Smooth muscle cell (in vitro differentiated cells): ENCODE results near the gene CLASP2. TPM values are rescaled to one million over a fixed set of nuclear protein-coding genes. Genes with fewer than 3 reads are reported as not detected.
"Not testable (repeated sequence)": the region's sequence is repeated elsewhere in the genome, so short reads cannot be mapped to it uniquely, and the experiment has no call there.

Source experiments
- DNase-seq: peaks from one replicate; lab custom pipeline; 2025; ENCODE audit not compliant: unreplicated experiment; lab: John Stamatoyannopoulos, UW
- H2AFZ ChIP-seq: fragments of 200-600 bp; sonication (generic); 2 replicates; pipeline ENCODE4 v1.6.0; 2016; ENCODE audit warnings: antibody characterized with exemption, low read depth, mild to moderate bottlenecking
- H3F3A ChIP-seq: fragments of 200-600 bp; sonication (generic); 2 replicates; pipeline ENCODE4 v1.6.0; 2017; ENCODE audit warnings: antibody characterized with exemption, low read depth
- H3K27ac ChIP-seq: fragments of 200-600 bp; sonication (generic); 2 replicates; pipeline ENCODE4 v1.5.1; 2016; ENCODE audit warnings: low read depth, mild to moderate bottlenecking
- H3K27me3 ChIP-seq: fragments of 200-600 bp; sonication (generic); 2 replicates; pipeline ENCODE4 v1.6.1; 2016; ENCODE audit warnings: low read depth, mild to moderate bottlenecking
- H3K36me3 ChIP-seq: fragments of 200-600 bp; sonication (generic); 2 replicates; pipeline ENCODE4 v1.5.1; 2016; ENCODE audit warnings: low read depth
- H3K4me1 ChIP-seq: fragments of 200-600 bp; sonication (generic); 2 replicates; pipeline ENCODE4 v1.5.1; 2016; ENCODE audit warnings: low read depth
- H3K4me2 ChIP-seq: fragments of 200-600 bp; sonication (generic); 2 replicates; pipeline ENCODE4 v1.6.0; 2016; ENCODE audit warnings: mild to moderate bottlenecking
- H3K4me3 ChIP-seq: fragments of 200-600 bp; sonication (generic); 2 replicates; pipeline ENCODE4 v1.5.1; 2016; ENCODE audit warnings: mild to moderate bottlenecking
- H3K79me2 ChIP-seq: fragments of 200-600 bp; sonication (generic); 2 replicates; pipeline ENCODE4 v1.6.0; 2016; ENCODE audit warnings: low read depth, mild to moderate bottlenecking
- H3K9ac ChIP-seq: fragments of 200-600 bp; sonication (generic); 2 replicates; pipeline ENCODE4 v1.6.0; 2016; ENCODE audit warnings: low read depth
- H3K9me3 ChIP-seq: fragments of 200-600 bp; sonication (generic); replicated peaks from 2 replicates; pipeline ENCODE4 v1.5.1; 2016; ENCODE audit warnings: low read depth
- H4K20me1 ChIP-seq: fragments of 200-600 bp; sonication (generic); 2 replicates; pipeline ENCODE4 v1.6.0; 2016; ENCODE audit warnings: low read depth
- CTCF ChIP-seq: fragments of 200-600 bp; sonication (generic); IDR thresholded peaks from 2 replicates; pipeline ENCODE4 v1.5.1; 2017; ENCODE audit warnings: borderline replicate concordance, mild to moderate bottlenecking, antibody characterized with exemption; ENCODE audit not compliant: insufficient read depth, poor library complexity, severe bottlenecking
- WGBS: methylation state at CpG from one replicate; pipeline ENCODE4 v1.1.7; 2016; ENCODE audit warnings: low lambda C conversion rate; 5-methylcytosine and 5-hydroxymethylcytosine counted together
- polyA plus RNA-seq: library from polyadenylated mRNA; unstranded; fragments of >200 nt; fragmentation: Nextera tagmentation; extraction: Ambion mirVana; gene quantifications from 2 replicates; pipeline ENCODE4 v1.2.1, GENCODE V29; 2016
- total RNA-seq: library from RNA; depleted of rRNA; stranded (reverse); fragments of >200 nt; gene quantifications from 2 replicates; pipeline ENCODE4 v1.2.3, GENCODE V29; 2014

Gene CLASP2
- total and polyA plus RNA-seq, 2 experiments from 2014 or later: 17.9 to 61.4 TPM

- Histone ChIP-seq H3K9me3 (no peaks in the 10 kb centered on the region), H3K4me2 (no peak overlapping the region), H3K4me3 (no peak overlapping the region), H3K27me3 (no peaks in the 10 kb centered on the region), H3K4me1 (no peaks in the 10 kb centered on the region), H3K36me3 (no peaks in the 10 kb centered on the region), H3K9ac (no peak overlapping the region), H3K27ac (no peak overlapping the region), H3K79me2 (peaks cover 20% of the 10 kb centered on the region), H2AFZ (no peak overlapping the region), H4K20me1 (no peaks in the 10 kb centered on the region), H3F3A (peaks cover 4% of the 10 kb centered on the region)
- WGBS: 65% methylated on average over 1 of the region's 1 CpG
- no peak for TF ChIP-seq CTCF
- no peak for DNase-seq
Observed at GRCh38 chr3:33687406-33688010, 30.5 kb downstream of the CLASP2 start.

GRCh38 chr3:33682770-33683169, 35.3 kb downstream of the CLASP2 start:
- Histone ChIP-seq H3K4me2 (no peak overlapping the region), H3F3A (no peaks in the 10 kb centered on the region), H3K4me1 (no peaks in the 10 kb centered on the region), H3K4me3 (no peak overlapping the region), H2AFZ (no peak overlapping the region), H3K36me3 (peaks cover 26% of the 10 kb centered on the region), H3K27ac (no peak overlapping the region), H3K9ac (no peak overlapping the region), H3K27me3 (no peaks in the 10 kb centered on the region), H4K20me1 (no peaks in the 10 kb centered on the region), H3K79me2 (no peaks in the 10 kb centered on the region), H3K9me3 (no peaks in the 10 kb centered on the region)
- no peak for TF ChIP-seq CTCF
- no peak for DNase-seq

- Histone ChIP-seq H3K36me3 (peaks cover 27% of the 10 kb centered on the region), H2AFZ (no peak overlapping the region), H3K9me3 (no peaks in the 10 kb centered on the region), H3F3A (no peaks in the 10 kb centered on the region), H3K27me3 (no peaks in the 10 kb centered on the region), H3K79me2 (no peaks in the 10 kb centered on the region), H3K27ac (no peak overlapping the region), H4K20me1 (no peaks in the 10 kb centered on the region), H3K4me1 (no peaks in the 10 kb centered on the region), H3K4me3 (no peak overlapping the region), H3K9ac (no peak overlapping the region), H3K4me2 (no peak overlapping the region)
- TF ChIP-seq CTCF: no peak
- WGBS: 57% methylated on average over 1 of the region's 1 CpG
- no peak for DNase-seq
Observed at GRCh38 chr3:33681667-33682066, 36.4 kb downstream of the CLASP2 start.

GRCh38 chr3:33678073-33678472, 40.0 kb downstream of the CLASP2 start:
- H3K4me1 ChIP-seq: no peaks in the 10 kb centered on the region
- no peak for DNase-seq
- H3K9me3 ChIP-seq: no peaks in the 10 kb centered on the region
- H3K27ac ChIP-seq: no peak overlapping the region
- WGBS: 100% methylated on average over 1 of the region's 1 CpG
- no peak overlapping the region for H2AFZ ChIP-seq
- H3K4me2 ChIP-seq: no peak overlapping the region
- TF ChIP-seq CTCF: no peak
- H3K27me3 ChIP-seq: no peaks in the 10 kb centered on the region
- H3K36me3 ChIP-seq: peaks cover 27% of the 10 kb centered on the region
- no peaks in the 10 kb centered on the region for H3F3A ChIP-seq
- H3K9ac ChIP-seq: no peak overlapping the region
- H4K20me1 ChIP-seq: no peaks in the 10 kb centered on the region
- H3K79me2 ChIP-seq: no peaks in the 10 kb centered on the region
- H3K4me3 ChIP-seq: no peak overlapping the region

GRCh38 chr3:33673436-33673835, 44.6 kb downstream of the CLASP2 start:
- not testable (repeated sequence) for H3K9ac ChIP-seq, H3K4me1 ChIP-seq, DNase-seq, H2AFZ ChIP-seq, H4K20me1 ChIP-seq, H3K9me3 ChIP-seq, H3K36me3 ChIP-seq, H3K4me3 ChIP-seq, H3K27me3 ChIP-seq, H3K4me2 ChIP-seq, H3K79me2 ChIP-seq, H3F3A ChIP-seq, H3K27ac ChIP-seq
- WGBS: 98% methylated on average over 2 of the region's 3 CpGs
